Left lung (tissue), 10 donors: ENCODE results near the gene CTSE. TPM values are rescaled to one million over a fixed set of nuclear protein-coding genes. Genes with fewer than 3 reads are reported as not detected.

ENCODE experiments used
- ATAC-seq: fragments of 200-7000 bp; cut with Tn5 transposase; one replicate; pipeline ENCODE4 v1.9.1; 2020; ENCODE audit warnings: moderate library complexity
- DNase-seq, 4 donors: peaks; one replicate each; pipeline ENCODE4 v3.0.0-alpha.2; 2013 to 2020
- H3K27ac ChIP-seq, 2 donors: fragments of 200-600 bp; sonication (generic) in 1 of 2; one replicate each; pipeline versions ENCODE4 v1.5.0 to v1.8.0; 2020 to 2021
- H3K27me3 ChIP-seq, 2 donors: fragments of 200-600 bp; sonication (generic) in 1 of 2; one replicate each; pipeline versions ENCODE4 v1.5.0 to v1.8.0; 2020 to 2021
- H3K36me3 ChIP-seq, 2 donors: fragments of 200-600 bp; sonication (generic) in 1 of 2; one replicate each; pipeline versions ENCODE4 v1.5.0 to v1.8.0; 2020 to 2021
- H3K4me1 ChIP-seq, 2 donors: fragments of 200-600 bp; one replicate each; pipeline ENCODE4 v1.8.0; 2021
- H3K4me3 ChIP-seq, 2 donors: fragments of 200-600 bp; sonication (generic) in 1 of 2; one replicate each; pipeline versions ENCODE4 v1.5.0 to v1.8.0; 2020 to 2021; ENCODE audit warnings: mild to moderate bottlenecking in 1 of 2
- H3K9me3 ChIP-seq, 2 donors: fragments of 200-600 bp; sonication (generic) in 1 of 2; one replicate each; pipeline versions ENCODE4 v1.5.0 to v1.8.0; 2020 to 2021
- intact Hi-C, 2 donors: fragments of 100-400 bp; cut with DNase I; formaldehyde crosslinking; loops; one replicate each; pipeline versions ENCODE4 v1.11.2 to v1.14.2; 2022
- polyA plus RNA-seq, 6 donors: library from polyadenylated mRNA; unstranded; fragments of 120-200 nt; gene quantifications; one replicate each; pipeline ENCODE4 v1.2.1, GENCODE V29; 2013; ENCODE audit not compliant: insufficient read length in 6 of 6
- total RNA-seq, 2 donors: library from RNA; stranded (reverse); fragmentation: NEBNext Ultra II Directional; extraction: Animal tissue kit (Norgen Biotek cat#: 25700); gene quantifications; one replicate each; pipeline ENCODE4 v1.2.1, GENCODE V29; 2021
- TF ChIP-seq, protein P1 (sequence below), 2 donors: fragments of 200-600 bp; sonication (generic) in 1 of 2; IDR thresholded peaks; one replicate each; pipeline versions ENCODE4 v1.5.0 to v1.8.0; 2021; ENCODE audit warnings: antibody characterized with exemption in 2 of 2
- donor health status: DM: no; HTN: yes; CAD: no.
- donor health status: DM: no; HTN: no; CAD: no.

CTSE gene
- total and polyA plus RNA-seq, 8 donors: 0.35 to 624 (median 0.62) TPM

DNA sequence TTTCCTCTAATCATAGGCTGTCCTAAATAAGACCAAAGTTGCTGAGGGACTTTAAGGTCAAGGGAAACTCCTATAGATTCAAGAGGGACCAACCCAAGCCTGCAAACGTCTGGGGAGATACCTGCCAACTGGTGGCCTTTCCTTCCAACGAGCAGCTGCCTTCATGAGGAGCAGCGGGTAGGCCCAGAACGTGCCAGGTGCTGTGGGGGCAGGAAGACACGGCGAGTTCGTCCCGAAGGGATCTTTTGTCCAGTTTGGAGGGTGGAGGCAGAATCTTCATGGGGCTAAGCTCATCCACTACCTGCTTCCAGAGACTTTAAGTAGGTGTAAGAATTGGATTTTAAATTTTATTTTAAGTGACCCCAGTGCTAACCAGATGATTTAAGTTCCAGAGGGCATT is 54.5 kb downstream of the CTSE start:
- TF ChIP-seq, protein P1, sequence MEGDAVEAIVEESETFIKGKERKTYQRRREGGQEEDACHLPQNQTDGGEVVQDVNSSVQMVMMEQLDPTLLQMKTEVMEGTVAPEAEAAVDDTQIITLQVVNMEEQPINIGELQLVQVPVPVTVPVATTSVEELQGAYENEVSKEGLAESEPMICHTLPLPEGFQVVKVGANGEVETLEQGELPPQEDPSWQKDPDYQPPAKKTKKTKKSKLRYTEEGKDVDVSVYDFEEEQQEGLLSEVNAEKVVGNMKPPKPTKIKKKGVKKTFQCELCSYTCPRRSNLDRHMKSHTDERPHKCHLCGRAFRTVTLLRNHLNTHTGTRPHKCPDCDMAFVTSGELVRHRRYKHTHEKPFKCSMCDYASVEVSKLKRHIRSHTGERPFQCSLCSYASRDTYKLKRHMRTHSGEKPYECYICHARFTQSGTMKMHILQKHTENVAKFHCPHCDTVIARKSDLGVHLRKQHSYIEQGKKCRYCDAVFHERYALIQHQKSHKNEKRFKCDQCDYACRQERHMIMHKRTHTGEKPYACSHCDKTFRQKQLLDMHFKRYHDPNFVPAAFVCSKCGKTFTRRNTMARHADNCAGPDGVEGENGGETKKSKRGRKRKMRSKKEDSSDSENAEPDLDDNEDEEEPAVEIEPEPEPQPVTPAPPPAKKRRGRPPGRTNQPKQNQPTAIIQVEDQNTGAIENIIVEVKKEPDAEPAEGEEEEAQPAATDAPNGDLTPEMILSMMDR (IDR thresholded peaks at IDR 0.05): no peak
- DNase-seq (no peak), ATAC-seq (no peak)
- Histone ChIP-seq H3K9me3 (no peaks in the 10 kb centered on the region), H3K27ac (no peak overlapping the region), H3K4me1 (no peaks in the 10 kb centered on the region), H3K36me3 (no peaks in the 10 kb centered on the region), H3K27me3 (no peaks in the 10 kb centered on the region), H3K4me3 (no peak overlapping the region)
- intact Hi-C loops: no loop called here

DNA sequence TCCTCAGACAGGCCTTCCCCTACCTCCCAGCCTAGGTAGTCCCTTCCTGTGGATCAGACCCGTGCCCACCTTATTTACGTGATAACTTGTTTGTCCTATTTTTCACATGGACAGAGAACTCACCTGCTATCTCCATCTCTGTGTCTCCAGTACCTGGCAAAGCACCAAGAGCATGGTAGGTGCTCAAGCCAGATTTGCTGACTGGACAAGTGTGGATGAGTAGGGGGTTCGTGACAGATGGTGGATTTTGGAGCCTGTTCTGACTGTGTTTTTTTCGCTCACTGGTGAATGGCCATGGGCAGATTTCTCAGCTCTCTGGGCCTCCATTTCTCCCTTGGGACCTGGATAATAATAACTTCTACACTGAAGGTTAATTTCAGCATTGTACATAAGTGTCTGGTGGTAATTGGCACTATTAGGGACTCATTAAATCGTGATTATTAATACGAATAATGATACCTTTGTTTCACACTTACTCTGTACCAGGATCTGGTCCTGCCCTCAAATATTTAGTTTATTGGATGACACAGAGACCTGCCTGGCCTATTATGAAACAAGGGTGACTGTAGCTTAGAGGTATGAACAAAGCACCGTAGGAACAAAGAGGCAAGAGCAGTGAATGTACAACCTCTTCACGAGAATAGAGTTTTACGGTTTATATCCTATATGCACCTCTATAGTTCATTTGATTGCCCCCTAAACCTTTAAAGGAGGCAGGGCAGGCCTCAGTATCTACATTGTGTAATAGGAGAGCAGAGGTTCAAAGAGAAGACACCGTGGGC is 56.0 kb downstream of the CTSE start:
- no peak overlapping the region for H3K4me3 ChIP-seq
- no peak for ATAC-seq
- intact Hi-C loops: no loop called here
- H3K27ac ChIP-seq: no peak overlapping the region
- H3K27me3 ChIP-seq: no peaks in the 10 kb centered on the region
- no peaks in the 10 kb centered on the region for H3K9me3 ChIP-seq
- no peak for DNase-seq
- TF ChIP-seq, protein P1 (IDR thresholded peaks at IDR 0.05): no peak
- H3K36me3 ChIP-seq: no peaks in the 10 kb centered on the region
- peaks cover 2 to 11% of the 10 kb centered on the region in 2 donors for H3K4me1 ChIP-seq

DNA sequence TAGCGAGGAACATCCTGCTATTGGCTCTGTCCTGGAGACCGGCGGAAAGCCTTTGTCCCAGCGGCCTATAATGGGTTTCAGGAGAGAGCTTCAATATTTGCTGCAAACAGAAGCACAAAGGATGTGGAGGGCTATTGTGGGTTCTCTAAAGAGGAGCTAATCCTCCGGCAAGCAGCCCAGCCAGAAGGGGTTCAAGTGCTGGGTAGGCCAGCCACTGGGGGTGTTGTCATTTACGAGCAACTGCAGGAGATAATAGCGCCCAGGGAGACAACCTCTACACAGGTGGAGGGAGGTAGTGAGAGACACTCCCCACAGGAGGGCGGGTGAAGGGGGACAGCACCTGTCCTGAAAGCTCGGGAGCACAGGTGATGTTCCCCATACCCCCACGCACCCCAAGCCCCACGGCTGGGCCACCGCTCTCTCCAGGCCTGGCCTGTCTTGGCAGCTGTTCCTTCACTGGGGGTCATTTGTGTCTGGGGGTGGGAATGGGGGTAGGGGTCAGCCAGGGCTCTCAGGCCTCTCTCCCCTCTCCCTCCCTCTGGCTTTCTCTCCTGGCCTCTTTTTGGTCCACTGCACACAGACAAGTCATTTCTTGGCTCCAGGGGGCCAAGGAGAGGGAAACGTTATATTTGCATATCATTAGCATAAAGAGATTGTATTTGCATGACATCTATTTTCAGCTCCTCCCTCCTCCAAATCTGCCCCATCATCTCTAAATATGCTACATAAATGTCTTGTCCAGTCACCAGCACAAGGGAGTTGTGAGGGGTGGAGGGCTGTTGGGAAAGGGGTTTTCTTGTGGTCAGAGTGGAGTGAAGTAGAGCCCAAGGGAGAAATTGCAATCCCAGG is 58.4 kb downstream of the CTSE start:
- Histone ChIP-seq H3K27ac (no peak overlapping the region), H3K4me3 (no peak overlapping the region), H3K27me3 (no peaks in the 10 kb centered on the region), H3K9me3 (no peaks in the 10 kb centered on the region), H3K36me3 (no peaks in the 10 kb centered on the region), H3K4me1 (peaks cover 18 to 30% of the 10 kb centered on the region in 2 donors)
- intact Hi-C loops: no loop called here
- ATAC-seq (no peak), DNase-seq (no peak)
- TF ChIP-seq, protein P1 (IDR thresholded peaks at IDR 0.05): no peak

DNA sequence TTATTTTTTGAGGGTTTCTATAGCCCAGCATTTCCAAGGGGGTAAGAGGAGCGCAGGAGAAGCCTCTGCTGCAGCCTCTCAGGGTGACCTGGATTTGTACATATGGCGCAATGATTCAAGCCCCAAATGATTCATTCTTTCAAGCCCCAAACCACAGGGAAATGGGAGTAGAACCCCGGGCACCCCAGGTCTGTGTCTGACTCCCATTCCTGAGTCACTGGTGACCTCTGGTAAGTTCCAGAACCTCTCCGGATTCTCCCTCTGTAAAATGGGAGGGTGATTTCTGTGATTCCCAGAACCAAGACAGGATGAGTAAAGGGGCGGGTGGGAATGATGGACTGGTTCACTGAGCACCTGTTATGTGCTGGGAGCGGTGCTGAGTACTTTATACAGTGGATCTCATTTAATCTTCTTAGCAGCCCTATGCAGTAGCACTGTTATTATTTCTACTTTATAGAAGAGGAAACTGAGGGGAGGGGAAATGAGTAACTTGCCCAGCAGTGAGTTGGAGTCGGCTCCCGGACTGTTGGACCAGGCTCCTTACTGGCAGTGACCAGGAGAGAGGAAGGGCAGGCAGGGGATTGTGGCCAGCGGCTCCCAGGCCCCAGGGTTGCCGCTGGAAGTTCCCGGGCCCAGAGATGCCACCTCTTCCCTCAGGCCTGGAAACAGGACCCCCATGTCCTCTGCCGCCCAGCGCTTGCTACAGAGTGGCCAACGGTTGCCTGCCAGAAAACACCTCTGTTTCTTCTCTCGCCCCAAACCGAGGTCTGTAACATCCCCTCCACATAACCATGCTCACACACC is 60.1 kb downstream of the CTSE start:
- no peaks in the 10 kb centered on the region for H3K27me3 ChIP-seq
- intact Hi-C loops: no loop called here
- no peaks in the 10 kb centered on the region for H3K36me3 ChIP-seq
- peaks cover 18 to 30% of the 10 kb centered on the region in 2 donors for H3K4me1 ChIP-seq
- H3K9me3 ChIP-seq: no peaks in the 10 kb centered on the region
- H3K27ac ChIP-seq: no peak overlapping the region
- DNase-seq: no peak
- ATAC-seq: no peak
- TF ChIP-seq, protein P1 (IDR thresholded peaks at IDR 0.05): no peak
- no peak overlapping the region for H3K4me3 ChIP-seq
